Measurements from ENCODE around the gene RPRM. TPM values are rescaled to one million over a fixed set of nuclear protein-coding genes. Genes with fewer than 3 reads are reported as not detected.
"Not testable (repeated sequence)": the region's sequence is repeated elsewhere in the genome, so short reads cannot be mapped to it uniquely, and the experiment has no call there.

RPRM gene
- total RNA-seq, 2 donors from 2014 or later = 0.90 to 0.93 TPM

- DNase-seq (ENCODE audit: low spot score) = no peak
- intact Hi-C loops (cut with DNase I) = no loop called here
Measured at GRCh38 chr2:153462338-153462859, 16.2 kb downstream of the RPRM start.

GRCh38 chr2:153461453-153461852, 17.1 kb downstream of the RPRM start:
- no peak for DNase-seq (ENCODE audit: low spot score)
- intact Hi-C loops (cut with DNase I) = no loop called here

GRCh38 chr2:153455861-153456260, 22.7 kb downstream of the RPRM start:
- DNase-seq (ENCODE audit: low spot score) = no peak
- intact Hi-C loops (cut with DNase I) = no loop called here

- no peak for DNase-seq (ENCODE audit: low spot score)
- intact Hi-C loops (cut with DNase I) = no loop called here
Measured at GRCh38 chr2:153455403-153455802, 23.2 kb downstream of the RPRM start.

GRCh38 chr2:153451611-153452010, 27.0 kb downstream of the RPRM start:
- intact Hi-C loops (cut with DNase I) = no loop called here
- no peak for DNase-seq (ENCODE audit: low spot score)

- DNase-seq (ENCODE audit: low spot score) = no peak
- intact Hi-C loops (cut with DNase I) = no loop called here
Measured at GRCh38 chr2:153443106-153443505, 35.5 kb downstream of the RPRM start.

- intact Hi-C loops (cut with DNase I); DNase-seq (ENCODE audit: low spot score): not testable (repeated sequence)
Measured at GRCh38 chr2:153442616-153443015, 35.9 kb downstream of the RPRM start.

- DNase-seq (ENCODE audit: low spot score); intact Hi-C loops (cut with DNase I): not testable (repeated sequence)
Measured at GRCh38 chr2:153440090-153440489, 38.5 kb downstream of the RPRM start.

GRCh38 chr2:153433403-153433802, 45.2 kb downstream of the RPRM start:
- DNase-seq (ENCODE audit: low spot score) = no peak
- intact Hi-C loops (cut with DNase I) = no loop called here

GRCh38 chr2:153432381-153432780, 46.2 kb downstream of the RPRM start:
- intact Hi-C loops (cut with DNase I) = no loop called here
- no peak for DNase-seq (ENCODE audit: low spot score)

- intact Hi-C loops (cut with DNase I) = no loop called here
- DNase-seq (ENCODE audit: low spot score) = no peak
Measured at GRCh38 chr2:153431114-153431513, 47.4 kb downstream of the RPRM start.
